Panc1 (cell line): ENCODE results near the gene ME1.

Source experiments
- POLR2AphosphoS5 ChIP-seq: IDR thresholded peaks from 2 replicates; pipeline ENCODE4 v1.6.1; 2012; ENCODE audit warnings: mild to moderate bottlenecking, low read depth, low read length, moderate library complexity
- REST ChIP-seq, 2 experiments: IDR thresholded peaks; 2 replicates each; pipeline ENCODE4 v1.6.1; 2011 to 2012; ENCODE audit warnings: low read depth in 2 of 2, control low read depth in 1 of 2, low read length in 1 of 2, mild to moderate bottlenecking in 1 of 2, moderate library complexity in 1 of 2; ENCODE audit not compliant: insufficient read depth in 1 of 2
- SIN3A ChIP-seq: IDR thresholded peaks from 2 replicates; pipeline ENCODE4 v1.6.1; 2012; ENCODE audit warnings: low read depth, mild to moderate bottlenecking, low read length, moderate library complexity, borderline replicate concordance; ENCODE audit not compliant: insufficient read depth
- TF ChIP-seq, protein P1 (sequence below): fragments of 450-650 bp; IDR thresholded peaks from 2 replicates; pipeline ENCODE4 v1.5.1; 2017; ENCODE audit warnings: mild to moderate bottlenecking

DNA sequence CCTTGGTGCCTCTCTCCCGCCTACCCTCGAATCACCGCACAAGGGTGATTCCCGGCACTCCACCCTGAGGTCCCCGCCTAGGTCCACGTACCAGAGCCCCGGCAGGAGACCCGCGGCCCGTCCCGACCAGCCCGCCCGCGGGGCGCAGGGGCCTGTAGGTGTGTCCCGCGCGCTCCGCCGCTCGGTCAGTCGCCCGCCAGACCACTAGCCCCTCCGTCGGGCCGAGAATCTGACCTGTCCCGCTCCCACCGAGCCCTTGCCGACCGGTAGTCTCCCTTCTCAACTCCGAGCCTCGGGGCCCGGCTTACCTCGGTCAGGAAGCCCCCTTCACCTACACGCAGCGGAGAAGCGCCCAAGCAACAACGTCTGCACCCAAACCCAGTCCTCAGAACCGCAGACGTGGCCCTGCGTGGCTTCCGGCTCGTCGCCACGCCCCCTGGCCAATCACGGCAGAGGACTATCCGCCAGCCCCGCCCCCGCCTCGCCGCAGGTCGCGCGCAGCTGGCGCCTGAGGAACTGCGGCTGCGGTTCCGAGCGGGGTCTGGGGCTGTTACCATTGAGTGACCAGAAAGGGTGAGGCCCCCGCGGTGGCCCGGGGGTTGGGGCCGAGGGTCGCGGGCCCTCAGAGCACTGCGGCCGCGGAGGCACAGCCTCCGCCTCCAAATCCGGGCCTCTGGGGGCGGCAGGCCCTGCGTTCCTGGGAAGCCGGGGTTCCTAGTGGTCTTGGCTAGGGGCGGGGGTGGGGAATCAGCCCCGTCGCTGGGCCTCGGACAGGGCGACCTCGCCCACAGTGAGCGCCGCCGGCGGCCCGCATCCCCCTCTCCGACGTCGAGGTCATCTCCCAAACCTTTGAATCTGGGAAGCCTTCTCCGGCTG, 237.7 kb downstream of the ME1 start, which contains the start of the genes PGM3 and RWDD2A:
- TF ChIP-seq, protein P1, sequence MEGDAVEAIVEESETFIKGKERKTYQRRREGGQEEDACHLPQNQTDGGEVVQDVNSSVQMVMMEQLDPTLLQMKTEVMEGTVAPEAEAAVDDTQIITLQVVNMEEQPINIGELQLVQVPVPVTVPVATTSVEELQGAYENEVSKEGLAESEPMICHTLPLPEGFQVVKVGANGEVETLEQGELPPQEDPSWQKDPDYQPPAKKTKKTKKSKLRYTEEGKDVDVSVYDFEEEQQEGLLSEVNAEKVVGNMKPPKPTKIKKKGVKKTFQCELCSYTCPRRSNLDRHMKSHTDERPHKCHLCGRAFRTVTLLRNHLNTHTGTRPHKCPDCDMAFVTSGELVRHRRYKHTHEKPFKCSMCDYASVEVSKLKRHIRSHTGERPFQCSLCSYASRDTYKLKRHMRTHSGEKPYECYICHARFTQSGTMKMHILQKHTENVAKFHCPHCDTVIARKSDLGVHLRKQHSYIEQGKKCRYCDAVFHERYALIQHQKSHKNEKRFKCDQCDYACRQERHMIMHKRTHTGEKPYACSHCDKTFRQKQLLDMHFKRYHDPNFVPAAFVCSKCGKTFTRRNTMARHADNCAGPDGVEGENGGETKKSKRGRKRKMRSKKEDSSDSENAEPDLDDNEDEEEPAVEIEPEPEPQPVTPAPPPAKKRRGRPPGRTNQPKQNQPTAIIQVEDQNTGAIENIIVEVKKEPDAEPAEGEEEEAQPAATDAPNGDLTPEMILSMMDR: no peak
- TF ChIP-seq POLR2AphosphoS5: peak; percentile 77; the same call in 1 of the 2 replicates
- no peak for TF ChIP-seq SIN3A
- no peak for TF ChIP-seq REST (IDR thresholded peaks at IDR 0.05; ENCODE audit: insufficient read depth in 1 of 2, low read depth in 2 of 2, low read length in 1 of 2)
